GM12891 (cell line): Measurements from ENCODE around the gene MSI2.

Source experiments
- POLR2A ChIP-seq: IDR thresholded peaks from 2 replicates; pipeline ENCODE4 v1.6.1; 2011; ENCODE audit warnings: low read depth, low read length, control low read depth
- POLR2AphosphoS5 ChIP-seq: IDR thresholded peaks from 2 replicates; pipeline ENCODE4 v1.6.1; 2011; ENCODE audit warnings: low read depth, low read length, control low read depth
- TAF1 ChIP-seq: IDR thresholded peaks from 2 replicates; pipeline ENCODE4 v1.6.1; 2011; ENCODE audit warnings: low read depth, low read length, control low read depth

DNA sequence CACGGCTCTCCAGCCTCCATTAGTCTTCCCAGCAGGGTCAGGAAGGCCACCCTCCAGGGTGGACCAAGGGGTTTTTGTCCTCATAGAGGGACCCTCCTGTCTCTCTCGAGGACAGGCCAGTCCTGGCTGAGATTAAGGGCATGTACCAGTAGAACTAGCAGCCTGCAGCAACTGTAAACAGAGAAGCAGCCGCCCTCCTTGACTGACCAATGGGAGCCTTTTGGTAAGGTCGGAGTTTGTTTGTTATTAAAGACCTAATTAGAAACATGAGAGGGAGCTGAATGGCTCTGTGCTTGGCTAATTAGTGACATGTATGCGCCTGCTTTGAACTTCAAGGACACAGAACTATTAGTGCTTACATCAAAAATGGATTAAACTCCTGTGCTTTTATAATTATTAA lies 408.8 kb downstream of the MSI2 start:
- TF ChIP-seq POLR2A (no peak), TAF1 (no peak), POLR2AphosphoS5 (no peak)
